PC-3 (cell line): Measurements from ENCODE around the gene GCNT3. TPM values are rescaled to one million over a fixed set of nuclear protein-coding genes. Genes with fewer than 3 reads are reported as not detected.

Experiments
- ATAC-seq: fragments of 200-7000 bp; cut with Tn5 transposase; 2 replicates; pipeline ENCODE4 v1.9.1; 2020; ENCODE audit warnings: mild to moderate bottlenecking, moderate library complexity
- BruUV-seq: library from RNA; stranded (reverse); fragments of 400-500 nt; replicated peaks from 2 replicates; lab custom pipeline; 2021; lab: Mats Ljungman, UMichigan
- CTCF ChIA-PET: fragments of 300-600 bp; sonication (Branson Sonifier 250); formaldehyde crosslinking; loops from one replicate; lab custom pipeline; 2022; ENCODE audit warnings: antibody characterized with exemption; lab: Charles Lee
- POLR2A ChIA-PET: fragments of 300-600 bp; sonication (Branson Sonifier 250); formaldehyde crosslinking; loops from one replicate; lab custom pipeline; 2022; ENCODE audit warnings: antibody characterized with exemption; ENCODE audit not compliant: unreplicated experiment; lab: Charles Lee
- DNase-seq: peaks from one replicate; pipeline ENCODE4 v3.0.0-alpha.2; 2015
- H2AFZ ChIP-seq: fragments of 300-600 bp; sonication (generic); 2 replicates; pipeline ENCODE4 v1.6.0; 2016; ENCODE audit warnings: antibody characterized with exemption, low read length
- H3F3A ChIP-seq: fragments of 300-600 bp; sonication (generic); one replicate; pipeline ENCODE4 v1.6.0; 2017; ENCODE audit warnings: antibody characterized with exemption, low read length, control low read depth, mild to moderate bottlenecking; ENCODE audit not compliant: unreplicated experiment
- H3K27ac ChIP-seq: fragments of 300-600 bp; sonication (generic); 2 replicates; pipeline ENCODE4 v1.5.1; 2016; ENCODE audit warnings: mild to moderate bottlenecking, low read length
- H3K27me3 ChIP-seq: fragments of 300-600 bp; sonication (generic); 2 replicates; pipeline ENCODE4 v1.6.1; 2016; ENCODE audit warnings: low read length, mixed read lengths
- H3K36me3 ChIP-seq: fragments of 300-600 bp; sonication (generic); 2 replicates; pipeline ENCODE4 v1.6.1; 2016; ENCODE audit warnings: low read depth, mixed run types, low read length, mixed read lengths
- H3K4me1 ChIP-seq: fragments of 300-600 bp; sonication (generic); 2 replicates; pipeline ENCODE4 v1.5.1; 2016; ENCODE audit warnings: low read length; ENCODE audit not compliant: insufficient read depth
- H3K4me2 ChIP-seq: fragments of 300-600 bp; sonication (generic); 2 replicates; pipeline ENCODE4 v1.6.0; 2016; ENCODE audit warnings: low read length
- H3K4me3 ChIP-seq: fragments of 300-600 bp; sonication (generic); 2 replicates; pipeline ENCODE4 v1.5.1; 2016; ENCODE audit warnings: mild to moderate bottlenecking, low read length, mixed read lengths
- H3K79me2 ChIP-seq: fragments of 300-600 bp; sonication (generic); 2 replicates; pipeline ENCODE4 v1.6.1; 2017; ENCODE audit warnings: low read length, mixed read lengths
- H3K9ac ChIP-seq: fragments of 300-600 bp; sonication (generic); 2 replicates; pipeline ENCODE4 v1.6.0; 2016; ENCODE audit warnings: mild to moderate bottlenecking, low read length
- H3K9me2 ChIP-seq: fragments of 300-600 bp; sonication (generic); replicated peaks from 2 replicates; pipeline ENCODE4 v1.6.1; 2016; ENCODE audit warnings: mixed run types, low read length, mixed read lengths
- H3K9me3 ChIP-seq: fragments of 300-600 bp; sonication (generic); 2 replicates; pipeline ENCODE4 v1.6.1; 2016; ENCODE audit warnings: low read length, mixed read lengths
- H4K20me1 ChIP-seq: fragments of 300-600 bp; sonication (generic); 2 replicates; pipeline ENCODE4 v1.6.1; 2016; ENCODE audit warnings: low read length, mixed read lengths
- EZH2 ChIP-seq: fragments of 300-600 bp; sonication (generic); IDR thresholded peaks from one replicate; pipeline ENCODE4 v1.6.1; 2017; ENCODE audit warnings: antibody characterized with exemption, mild to moderate bottlenecking, low read length; ENCODE audit not compliant: unreplicated experiment
- EZH2phosphoT487 ChIP-seq: fragments of 300-600 bp; sonication (generic); IDR thresholded peaks from 2 replicates; pipeline ENCODE4 v1.6.1; 2018; ENCODE audit warnings: mild to moderate bottlenecking, antibody characterized with exemption, low read length, borderline replicate concordance
- intact Hi-C: fragments of 100-400 bp; cut with micrococcal nuclease; formaldehyde crosslinking; loops from 2 replicates; pipeline ENCODE4 v1.9.0; 2023
- total RNA-seq: library from RNA; depleted of rRNA; stranded (reverse); fragments of >200 nt; gene quantifications from 2 replicates; pipeline ENCODE4 v1.2.3, GENCODE V29; 2014
- TF ChIP-seq, protein P1 (sequence below): fragments of 300-600 bp; sonication (generic); conservative IDR thresholded peaks from 2 replicates; pipeline ENCODE4 v1.5.1; 2017; ENCODE audit warnings: antibody characterized with exemption, low read depth, mild to moderate bottlenecking, low read length

Gene GCNT3
- total RNA-seq, 1 experiment from 2014 or later: 0.18 TPM

GRCh38 chr15:59646277-59646676 is 34.7 kb downstream of the GCNT3 start:
- no peaks in the 10 kb centered on the region for H3K27me3 ChIP-seq
- peaks cover 11% of the 10 kb centered on the region; the same call in 1 of the 2 replicates for H3K36me3 ChIP-seq
- ChIA-PET CTCF (no interaction called here), POLR2A (no interaction called here)
- no peaks in the 10 kb centered on the region for H3K9me2 ChIP-seq
- DNase-seq: no peak
- H3K9me3 ChIP-seq: no peaks in the 10 kb centered on the region
- no peak overlapping the region for H3K9ac ChIP-seq
- H3K4me3 ChIP-seq: no peak overlapping the region
- no peak overlapping the region for H3K27ac ChIP-seq
- intact Hi-C loops: no loop called here
- H3K4me1 ChIP-seq: no peaks in the 10 kb centered on the region
- no peaks in the 10 kb centered on the region for H3F3A ChIP-seq
- no peak overlapping the region for H2AFZ ChIP-seq
- H3K4me2 ChIP-seq: no peak overlapping the region
- no peak for ATAC-seq
- BruUV-seq: no TSS peak
- TF ChIP-seq EZH2 (no peak), EZH2phosphoT487 (no peak)
- TF ChIP-seq, protein P1, sequence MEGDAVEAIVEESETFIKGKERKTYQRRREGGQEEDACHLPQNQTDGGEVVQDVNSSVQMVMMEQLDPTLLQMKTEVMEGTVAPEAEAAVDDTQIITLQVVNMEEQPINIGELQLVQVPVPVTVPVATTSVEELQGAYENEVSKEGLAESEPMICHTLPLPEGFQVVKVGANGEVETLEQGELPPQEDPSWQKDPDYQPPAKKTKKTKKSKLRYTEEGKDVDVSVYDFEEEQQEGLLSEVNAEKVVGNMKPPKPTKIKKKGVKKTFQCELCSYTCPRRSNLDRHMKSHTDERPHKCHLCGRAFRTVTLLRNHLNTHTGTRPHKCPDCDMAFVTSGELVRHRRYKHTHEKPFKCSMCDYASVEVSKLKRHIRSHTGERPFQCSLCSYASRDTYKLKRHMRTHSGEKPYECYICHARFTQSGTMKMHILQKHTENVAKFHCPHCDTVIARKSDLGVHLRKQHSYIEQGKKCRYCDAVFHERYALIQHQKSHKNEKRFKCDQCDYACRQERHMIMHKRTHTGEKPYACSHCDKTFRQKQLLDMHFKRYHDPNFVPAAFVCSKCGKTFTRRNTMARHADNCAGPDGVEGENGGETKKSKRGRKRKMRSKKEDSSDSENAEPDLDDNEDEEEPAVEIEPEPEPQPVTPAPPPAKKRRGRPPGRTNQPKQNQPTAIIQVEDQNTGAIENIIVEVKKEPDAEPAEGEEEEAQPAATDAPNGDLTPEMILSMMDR: no peak
- no peaks in the 10 kb centered on the region for H3K79me2 ChIP-seq
- no peaks in the 10 kb centered on the region for H4K20me1 ChIP-seq

DNA sequence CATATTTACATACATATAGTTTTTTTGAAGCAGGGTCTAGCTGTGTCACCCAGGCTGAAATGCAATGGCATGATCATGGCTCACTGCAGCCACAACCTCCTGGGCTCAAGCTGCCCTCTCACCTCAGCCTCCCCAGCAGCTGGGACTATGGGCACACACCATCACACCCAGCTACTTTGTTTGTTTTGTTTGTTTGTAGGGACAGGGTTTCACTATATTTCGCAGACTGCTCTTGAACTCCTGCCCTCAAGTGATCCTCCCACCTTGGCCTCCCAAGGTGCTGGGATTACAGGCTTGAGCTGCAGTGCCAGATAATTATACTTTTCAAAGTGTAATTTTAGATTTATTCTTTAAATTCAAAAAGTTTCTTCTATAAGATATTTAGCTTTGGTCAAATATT is 35.5 kb downstream of the GCNT3 start:
- Histone ChIP-seq H3K9ac (no peak overlapping the region), H3K27ac (no peak overlapping the region), H3F3A (no peaks in the 10 kb centered on the region), H2AFZ (no peak overlapping the region), H3K9me2 (no peaks in the 10 kb centered on the region), H3K4me1 (no peaks in the 10 kb centered on the region), H3K27me3 (no peaks in the 10 kb centered on the region), H3K4me3 (no peak overlapping the region), H3K4me2 (no peak overlapping the region), H3K9me3 (no peaks in the 10 kb centered on the region), H4K20me1 (no peaks in the 10 kb centered on the region), H3K36me3 (peaks cover 11% of the 10 kb centered on the region), H3K79me2 (no peaks in the 10 kb centered on the region)
- no peak for DNase-seq
- intact Hi-C loops: no loop called here
- BruUV-seq: no TSS peak
- POLR2A ChIA-PET: no interaction called here
- TF ChIP-seq EZH2 (no peak), EZH2phosphoT487 (no peak)
- TF ChIP-seq, protein P1: no peak
- CTCF ChIA-PET: no interaction called here
- no peak for ATAC-seq

DNA sequence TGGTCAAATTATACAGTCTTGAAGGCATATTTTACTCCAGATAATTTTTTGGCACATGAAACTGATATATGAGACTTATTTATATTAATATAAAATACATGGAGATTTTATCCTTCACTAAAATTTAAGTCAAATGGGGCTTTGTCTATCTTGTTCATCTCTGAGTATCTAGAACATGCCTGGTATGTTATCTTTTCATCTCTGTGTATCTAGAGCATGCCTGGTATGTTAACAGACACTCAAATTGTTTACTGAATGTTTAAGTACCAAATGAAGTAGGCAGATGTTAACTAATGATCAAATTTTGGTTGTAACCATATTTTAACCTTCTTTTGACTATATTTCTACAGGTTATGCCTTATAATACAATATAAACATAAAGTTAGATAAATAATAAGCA is 38.0 kb downstream of the GCNT3 start:
- intact Hi-C loops: no loop called here
- DNase-seq (no peak), ATAC-seq (no peak)
- no peak overlapping the region for H2AFZ ChIP-seq
- no peaks in the 10 kb centered on the region for H3K4me1 ChIP-seq
- H4K20me1 ChIP-seq: no peaks in the 10 kb centered on the region
- H3K27ac ChIP-seq: no peak overlapping the region
- H3K27me3 ChIP-seq: no peaks in the 10 kb centered on the region
- H3K9me3 ChIP-seq: no peaks in the 10 kb centered on the region
- BruUV-seq: no TSS peak
- peaks cover 11% of the 10 kb centered on the region for H3K36me3 ChIP-seq
- no peak overlapping the region for H3K4me3 ChIP-seq
- H3K4me2 ChIP-seq: no peak overlapping the region
- CTCF ChIA-PET: no interaction called here
- peaks cover 24% of the 10 kb centered on the region for H3K79me2 ChIP-seq
- no peaks in the 10 kb centered on the region for H3K9me2 ChIP-seq
- POLR2A ChIA-PET: no interaction called here
- H3F3A ChIP-seq: no peaks in the 10 kb centered on the region
- TF ChIP-seq EZH2phosphoT487: no peak
- TF ChIP-seq, protein P1: no peak
- TF ChIP-seq EZH2: no peak
- H3K9ac ChIP-seq: no peak overlapping the region
